ENCODE results near the gene ALKAL2.

ALKAL2 gene

DNA sequence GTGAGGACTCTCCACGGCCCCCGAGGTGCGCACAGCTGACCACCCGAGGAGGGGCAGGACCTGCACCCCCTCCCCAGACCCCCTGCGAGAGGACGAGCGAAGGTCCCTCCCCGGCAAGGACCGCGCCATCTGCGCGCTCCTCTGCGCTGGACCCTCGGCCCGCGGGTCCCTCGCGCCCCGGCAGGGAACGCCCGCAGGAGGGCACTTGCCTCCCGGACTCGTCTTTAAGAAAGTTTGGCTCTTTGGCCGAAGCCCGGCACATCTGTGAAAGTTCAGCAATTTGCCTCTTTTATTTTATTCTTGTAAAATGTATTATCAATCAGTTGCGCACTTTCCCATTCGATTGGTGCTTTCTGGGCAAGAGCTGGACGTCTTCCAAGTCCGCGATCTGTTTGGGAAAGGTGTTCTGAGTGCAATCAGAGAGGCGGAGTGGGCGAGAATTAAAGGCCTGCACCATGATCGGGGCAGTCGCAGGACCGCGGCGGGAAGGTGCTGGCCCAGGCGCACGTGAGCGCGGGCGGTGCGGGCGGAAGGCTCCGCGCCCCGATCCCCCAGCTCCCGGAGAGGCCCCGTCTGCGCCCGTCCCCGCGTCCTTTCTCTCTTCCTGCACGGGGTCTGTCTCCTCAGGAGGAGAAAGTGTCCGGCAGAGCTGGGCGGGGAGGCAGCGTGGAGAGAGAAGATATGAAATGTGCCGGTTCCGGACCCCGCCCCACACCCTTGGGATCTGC is 1.6 kb upstream of the ALKAL2 start:
- DNase-seq, result no peak

DNA sequence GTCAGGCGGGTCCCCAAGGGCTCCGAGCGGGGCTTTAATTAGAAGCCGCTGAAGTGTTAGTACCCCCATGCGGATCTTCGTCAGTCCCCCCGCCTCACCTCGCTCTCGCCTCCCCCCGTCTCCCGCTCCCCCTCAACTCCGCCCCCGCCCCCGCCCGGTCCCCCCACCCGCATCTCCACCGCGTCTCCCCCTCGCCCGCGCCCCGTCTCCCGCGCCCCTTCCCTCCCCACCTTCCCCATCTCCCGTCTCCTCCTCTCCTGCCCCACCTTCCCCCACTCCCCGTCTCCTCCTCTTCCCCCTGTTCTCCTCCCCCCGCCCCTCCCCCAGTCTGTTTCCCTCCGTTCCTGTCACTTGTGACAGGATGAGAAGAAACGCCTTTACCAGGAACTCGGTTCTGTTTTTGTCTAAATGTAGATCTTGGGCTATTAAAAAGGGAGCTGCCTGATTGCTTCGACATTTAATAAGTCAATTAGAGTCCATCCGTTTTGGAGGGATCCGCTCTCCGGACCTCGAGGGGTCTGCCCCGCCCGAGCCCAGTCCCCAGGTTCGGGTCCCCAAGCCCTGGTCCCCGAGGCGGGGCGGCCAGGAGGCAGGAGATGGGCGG is 969 bp upstream of the ALKAL2 start:
- no peak for DNase-seq

- no peak for DNase-seq
These were observed 413 bp downstream of the ALKAL2 start for GRCh38 chr2:287471-287885.

GRCh38 chr2:286774-287392 is 1.0 kb downstream of the ALKAL2 start:
- no peak for DNase-seq

- DNase-seq, result no peak
These were observed 1.9 kb downstream of the ALKAL2 start for GRCh38 chr2:286035-286434.

DNA sequence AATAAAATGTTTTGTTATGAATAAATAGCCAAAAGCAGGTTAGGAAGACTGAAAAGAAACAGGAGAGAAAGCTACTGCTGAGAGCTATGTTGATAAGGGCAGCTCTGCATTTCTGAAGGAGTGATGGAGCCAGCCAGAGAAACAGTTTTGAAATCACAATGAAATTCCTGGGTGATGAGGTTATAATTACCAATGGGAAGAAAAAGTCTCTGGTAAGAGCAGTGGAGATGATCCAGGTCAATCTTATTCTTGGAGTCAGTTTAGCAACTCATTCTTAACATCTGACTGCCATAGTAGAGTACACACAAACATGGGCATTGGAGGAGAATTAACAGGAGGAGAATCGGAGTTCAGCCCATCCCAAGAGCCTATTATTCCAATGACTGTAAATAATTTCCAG is 2.4 kb downstream of the ALKAL2 start:
- no peak for DNase-seq

- no peak for DNase-seq
These were observed 2.9 kb downstream of the ALKAL2 start for GRCh38 chr2:284896-285492.

GRCh38 chr2:283996-284794 is 3.7 kb downstream of the ALKAL2 start:
- no peak for DNase-seq

DNA sequence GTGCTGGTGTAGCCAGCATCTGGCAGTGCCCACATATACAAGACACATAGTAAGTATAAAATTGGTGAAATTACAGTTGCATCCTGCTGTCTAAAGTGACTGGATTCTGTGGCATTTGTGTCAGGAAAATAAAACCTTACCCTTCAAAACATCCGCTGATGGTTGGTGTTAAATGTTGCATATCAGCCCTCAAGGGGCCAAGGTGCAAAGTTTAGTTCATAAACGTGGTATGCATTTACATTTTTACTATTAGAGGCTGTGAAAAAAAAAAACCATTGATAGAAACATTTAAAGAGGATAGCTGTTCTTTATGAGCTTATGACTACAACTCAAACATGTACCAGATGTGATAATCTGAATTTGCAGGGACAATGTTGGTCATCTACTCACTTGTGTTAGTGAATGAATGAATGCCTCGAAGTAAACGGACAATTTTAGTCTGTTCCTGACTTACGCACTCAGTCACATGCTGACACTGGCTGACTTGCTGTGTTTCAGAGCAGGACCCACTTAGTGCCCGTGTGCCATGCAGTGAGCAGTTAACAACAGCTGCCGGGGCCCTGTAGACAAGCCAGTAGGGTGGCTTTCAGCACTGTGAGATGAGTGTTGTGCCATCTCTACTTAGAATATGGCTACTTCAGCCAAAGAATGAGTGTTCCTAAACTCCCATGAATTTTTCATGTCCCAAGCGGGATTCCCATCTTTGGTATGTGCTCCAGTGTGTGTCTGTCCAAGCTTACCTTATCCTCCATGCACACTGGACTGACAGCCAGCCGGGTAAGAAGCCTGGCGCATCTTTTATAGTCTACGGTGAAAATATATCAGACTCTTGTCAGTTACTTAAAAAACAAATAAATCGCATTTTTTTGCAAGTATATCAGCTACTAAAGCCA is 5.3 kb downstream of the ALKAL2 start:
- DNase-seq, result no peak

GRCh38 chr2:281381-281780 is 6.5 kb downstream of the ALKAL2 start:
- no peak for DNase-seq

DNA sequence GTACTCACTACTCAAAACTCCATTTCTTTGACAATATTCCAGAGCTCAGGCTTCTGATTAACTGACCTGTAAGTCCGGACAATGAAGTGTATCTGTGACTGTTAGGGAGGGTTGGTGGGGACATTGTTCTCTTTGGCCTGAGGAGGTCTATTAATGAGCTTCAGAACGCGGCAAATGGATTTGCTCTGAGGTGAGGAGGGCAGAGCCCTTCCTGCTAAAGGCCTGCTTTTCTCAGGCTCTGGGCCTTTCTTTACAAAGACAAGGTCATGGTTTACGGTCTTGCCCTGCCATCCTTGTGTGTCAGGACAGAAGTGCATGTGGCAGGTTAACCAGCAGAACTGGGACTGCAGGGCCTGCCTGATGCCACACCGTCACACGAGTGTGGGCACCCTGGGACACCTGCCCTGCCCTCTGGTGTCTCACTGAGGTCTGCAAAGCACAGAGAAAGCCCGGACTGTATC is 7.2 kb downstream of the ALKAL2 start:
- no peak for DNase-seq

GRCh38 chr2:279956-280649 is 7.8 kb downstream of the ALKAL2 start:
- no peak for DNase-seq

DNA sequence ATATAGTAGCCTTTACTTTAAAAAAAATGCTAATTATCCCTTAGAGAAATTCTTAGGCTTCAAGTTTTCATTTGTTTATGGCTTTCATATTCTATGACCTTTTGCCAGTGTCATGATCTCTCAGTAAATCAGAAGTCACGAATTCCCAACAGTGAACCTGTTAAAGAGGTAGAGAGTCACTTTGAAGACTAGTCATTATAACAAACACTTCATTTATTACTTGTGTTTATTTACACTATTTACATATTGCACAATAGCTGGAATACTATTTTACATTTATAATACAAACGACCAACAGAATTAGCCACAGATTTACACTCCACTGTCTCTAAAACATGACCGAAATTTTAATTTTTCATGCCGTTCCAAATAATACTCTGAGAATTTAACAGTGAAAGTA is 8.5 kb downstream of the ALKAL2 start:
- DNase-seq, result no peak

GRCh38 chr2:278927-279320 is 9.0 kb downstream of the ALKAL2 start:
- DNase-seq, result no peak

- no peak for DNase-seq
These were observed 9.5 kb downstream of the ALKAL2 start for GRCh38 chr2:278312-278926.

- no peak for DNase-seq
These were observed 12.4 kb downstream of the ALKAL2 start for GRCh38 chr2:275466-275865.

DNA sequence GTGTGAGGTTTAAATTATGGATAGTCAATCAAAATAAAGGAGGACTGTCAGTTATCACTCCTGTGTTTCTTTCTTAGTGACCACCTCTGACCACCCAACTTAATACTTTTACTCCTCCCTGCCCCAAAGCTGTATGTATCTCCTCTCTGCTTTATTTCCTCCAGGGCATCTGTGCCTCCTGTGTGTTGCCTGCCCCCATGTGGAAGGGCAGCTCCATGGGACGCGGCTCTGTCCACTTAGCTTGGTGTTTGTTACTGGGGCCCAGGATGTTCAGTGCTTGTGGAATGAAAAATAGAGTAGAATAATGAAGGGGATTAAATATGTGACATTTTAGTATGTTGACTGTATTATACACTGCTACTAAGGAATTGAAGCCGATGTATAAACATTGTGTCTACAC is 13.4 kb downstream of the ALKAL2 start:
- DNase-seq, result no peak

DNA sequence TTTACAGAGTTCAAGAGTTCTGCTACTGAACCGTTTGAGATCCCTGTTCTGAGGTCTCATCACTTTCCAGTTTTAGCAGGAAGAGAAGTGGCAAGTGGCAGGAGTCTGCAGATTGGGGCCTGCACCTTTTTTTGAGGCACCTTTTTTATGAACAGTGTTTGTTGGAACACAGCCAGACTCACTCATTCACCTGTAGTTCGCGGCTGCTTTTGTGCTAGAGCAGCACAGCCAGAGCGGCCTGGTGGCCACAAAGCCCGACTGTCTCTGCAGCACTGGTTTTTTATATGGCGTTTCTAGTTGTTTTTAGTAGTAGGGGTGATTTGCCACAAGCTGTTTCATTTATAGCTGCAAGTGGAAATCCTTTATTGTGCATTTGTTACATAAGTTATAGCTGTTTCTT is 14.6 kb downstream of the ALKAL2 start:
- DNase-seq, result no peak

GRCh38 chr2:271917-272316 is 16.0 kb downstream of the ALKAL2 start:
- DNase-seq, result no peak

GRCh38 chr2:270861-271260 is 17.0 kb downstream of the ALKAL2 start:
- DNase-seq, result no peak

Measured in activated naive CD4-positive, alpha-beta T cell treated with Interleukin-2 at 50 U/mL for 16 hours (primary cell).